Prostate gland (tissue), 2 donors: Measurements from ENCODE around the gene RPA1.

Experiments used
- POLR2A ChIP-seq: fragments of 450-650 bp; IDR thresholded peaks from one replicate; pipeline ENCODE4 v1.6.1; 2016; ENCODE audit warnings: antibody characterized with exemption, mild to moderate bottlenecking
- TF ChIP-seq, protein P1 (sequence below), 4 experiments: fragments of 200-600 bp in 2 of 4; fragments of 450-650 bp in 2 of 4; sonication (generic) in 2 of 4; IDR thresholded peaks; 1 replicate in 3 of 4; 2 replicates in 1 of 4; pipeline ENCODE4 v1.5.1; 2016 to 2019; ENCODE audit warnings: antibody characterized with exemption in 4 of 4, mild to moderate bottlenecking in 2 of 4, moderate library complexity in 2 of 4

GRCh38 chr17:1941272-1942065 is 111.7 kb downstream of the RPA1 start:
- TF ChIP-seq, protein P1, sequence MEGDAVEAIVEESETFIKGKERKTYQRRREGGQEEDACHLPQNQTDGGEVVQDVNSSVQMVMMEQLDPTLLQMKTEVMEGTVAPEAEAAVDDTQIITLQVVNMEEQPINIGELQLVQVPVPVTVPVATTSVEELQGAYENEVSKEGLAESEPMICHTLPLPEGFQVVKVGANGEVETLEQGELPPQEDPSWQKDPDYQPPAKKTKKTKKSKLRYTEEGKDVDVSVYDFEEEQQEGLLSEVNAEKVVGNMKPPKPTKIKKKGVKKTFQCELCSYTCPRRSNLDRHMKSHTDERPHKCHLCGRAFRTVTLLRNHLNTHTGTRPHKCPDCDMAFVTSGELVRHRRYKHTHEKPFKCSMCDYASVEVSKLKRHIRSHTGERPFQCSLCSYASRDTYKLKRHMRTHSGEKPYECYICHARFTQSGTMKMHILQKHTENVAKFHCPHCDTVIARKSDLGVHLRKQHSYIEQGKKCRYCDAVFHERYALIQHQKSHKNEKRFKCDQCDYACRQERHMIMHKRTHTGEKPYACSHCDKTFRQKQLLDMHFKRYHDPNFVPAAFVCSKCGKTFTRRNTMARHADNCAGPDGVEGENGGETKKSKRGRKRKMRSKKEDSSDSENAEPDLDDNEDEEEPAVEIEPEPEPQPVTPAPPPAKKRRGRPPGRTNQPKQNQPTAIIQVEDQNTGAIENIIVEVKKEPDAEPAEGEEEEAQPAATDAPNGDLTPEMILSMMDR (IDR thresholded peaks at IDR 0.05), result no peak
- no peak for TF ChIP-seq POLR2A
